Breast epithelium (tissue), 3 donors: ENCODE results near the gene RREB1.

Experiments used
- POLR2A ChIP-seq: fragments of 450-650 bp; IDR thresholded peaks from one replicate; pipeline ENCODE4 v1.6.1; 2016; ENCODE audit warnings: antibody characterized with exemption, mild to moderate bottlenecking, moderate library complexity
- TF ChIP-seq, protein P1 (sequence below), 3 donors: fragments of 450-650 bp; IDR thresholded peaks; one replicate each; pipeline ENCODE4 v1.5.1; 2016 to 2017; ENCODE audit warnings: antibody characterized with exemption in 3 of 3, mild to moderate bottlenecking in 3 of 3, moderate library complexity in 3 of 3

DNA sequence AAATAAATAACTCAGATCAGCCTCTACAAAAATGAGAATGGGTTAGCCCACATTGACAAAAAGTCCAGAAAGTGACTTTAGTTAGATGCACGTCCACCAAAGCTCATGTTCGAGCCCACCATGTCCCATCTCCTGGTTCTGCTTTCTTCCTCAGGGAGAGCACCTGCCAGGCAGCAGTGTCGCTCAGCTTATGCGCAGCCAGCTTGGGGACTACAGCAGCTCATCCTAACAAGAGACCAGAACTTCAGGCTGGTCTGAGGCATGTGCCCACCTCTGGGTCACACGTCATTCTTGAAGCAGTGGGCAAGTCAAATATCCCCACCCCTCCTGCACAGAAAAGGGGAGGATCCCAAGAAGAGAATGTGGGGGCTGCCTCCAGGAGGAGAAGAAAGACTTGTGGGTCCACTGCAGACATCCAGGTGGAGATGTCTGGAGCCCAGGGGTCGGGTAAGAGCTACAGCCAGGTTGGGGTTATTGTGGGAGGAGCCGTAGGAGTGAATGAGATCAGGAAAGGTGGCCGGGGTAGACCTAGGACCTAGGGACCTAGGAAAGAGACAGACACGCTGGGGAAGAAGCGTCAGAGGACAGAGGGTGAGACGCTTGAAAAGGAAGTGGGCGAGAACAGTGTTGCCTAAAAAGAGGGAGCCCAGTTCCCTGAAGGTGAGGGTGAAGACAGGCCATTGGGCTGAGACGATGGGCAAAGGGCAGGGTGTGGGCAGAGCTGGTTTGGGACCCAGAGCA, 152.7 kb downstream of the RREB1 start:
- TF ChIP-seq, protein P1, sequence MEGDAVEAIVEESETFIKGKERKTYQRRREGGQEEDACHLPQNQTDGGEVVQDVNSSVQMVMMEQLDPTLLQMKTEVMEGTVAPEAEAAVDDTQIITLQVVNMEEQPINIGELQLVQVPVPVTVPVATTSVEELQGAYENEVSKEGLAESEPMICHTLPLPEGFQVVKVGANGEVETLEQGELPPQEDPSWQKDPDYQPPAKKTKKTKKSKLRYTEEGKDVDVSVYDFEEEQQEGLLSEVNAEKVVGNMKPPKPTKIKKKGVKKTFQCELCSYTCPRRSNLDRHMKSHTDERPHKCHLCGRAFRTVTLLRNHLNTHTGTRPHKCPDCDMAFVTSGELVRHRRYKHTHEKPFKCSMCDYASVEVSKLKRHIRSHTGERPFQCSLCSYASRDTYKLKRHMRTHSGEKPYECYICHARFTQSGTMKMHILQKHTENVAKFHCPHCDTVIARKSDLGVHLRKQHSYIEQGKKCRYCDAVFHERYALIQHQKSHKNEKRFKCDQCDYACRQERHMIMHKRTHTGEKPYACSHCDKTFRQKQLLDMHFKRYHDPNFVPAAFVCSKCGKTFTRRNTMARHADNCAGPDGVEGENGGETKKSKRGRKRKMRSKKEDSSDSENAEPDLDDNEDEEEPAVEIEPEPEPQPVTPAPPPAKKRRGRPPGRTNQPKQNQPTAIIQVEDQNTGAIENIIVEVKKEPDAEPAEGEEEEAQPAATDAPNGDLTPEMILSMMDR (IDR thresholded peaks at IDR 0.05) = no peak
- no peak for TF ChIP-seq POLR2A
